ENCODE data around the gene PTGER4.
"Not testable (repeated sequence)": the region's sequence is repeated elsewhere in the genome, so short reads cannot be mapped to it uniquely, and the experiment has no call there.

The PTGER4 gene

DNA sequence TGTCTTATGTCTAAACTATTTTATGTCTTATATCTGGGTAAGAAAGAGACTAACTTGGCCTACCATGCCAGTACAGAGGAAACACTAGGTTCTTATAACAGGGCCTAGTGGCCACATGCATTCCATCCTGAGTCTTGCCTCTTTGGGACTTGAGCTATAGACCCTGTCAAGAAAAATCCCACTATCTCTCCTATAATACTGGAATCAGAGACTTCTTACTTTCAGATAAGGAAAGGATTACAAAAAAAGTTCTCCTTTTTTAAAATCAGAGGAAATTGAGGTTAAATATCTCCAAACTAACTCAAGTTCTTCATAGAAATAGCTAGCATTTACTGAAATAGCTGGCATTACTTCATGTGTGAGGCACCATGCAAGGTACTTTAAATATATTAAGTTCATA is 34.3 kb downstream of the PTGER4 start:
- TF ChIP-seq, protein P1, sequence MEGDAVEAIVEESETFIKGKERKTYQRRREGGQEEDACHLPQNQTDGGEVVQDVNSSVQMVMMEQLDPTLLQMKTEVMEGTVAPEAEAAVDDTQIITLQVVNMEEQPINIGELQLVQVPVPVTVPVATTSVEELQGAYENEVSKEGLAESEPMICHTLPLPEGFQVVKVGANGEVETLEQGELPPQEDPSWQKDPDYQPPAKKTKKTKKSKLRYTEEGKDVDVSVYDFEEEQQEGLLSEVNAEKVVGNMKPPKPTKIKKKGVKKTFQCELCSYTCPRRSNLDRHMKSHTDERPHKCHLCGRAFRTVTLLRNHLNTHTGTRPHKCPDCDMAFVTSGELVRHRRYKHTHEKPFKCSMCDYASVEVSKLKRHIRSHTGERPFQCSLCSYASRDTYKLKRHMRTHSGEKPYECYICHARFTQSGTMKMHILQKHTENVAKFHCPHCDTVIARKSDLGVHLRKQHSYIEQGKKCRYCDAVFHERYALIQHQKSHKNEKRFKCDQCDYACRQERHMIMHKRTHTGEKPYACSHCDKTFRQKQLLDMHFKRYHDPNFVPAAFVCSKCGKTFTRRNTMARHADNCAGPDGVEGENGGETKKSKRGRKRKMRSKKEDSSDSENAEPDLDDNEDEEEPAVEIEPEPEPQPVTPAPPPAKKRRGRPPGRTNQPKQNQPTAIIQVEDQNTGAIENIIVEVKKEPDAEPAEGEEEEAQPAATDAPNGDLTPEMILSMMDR (IDR thresholded peaks at IDR 0.05; ENCODE audit: borderline replicate concordance, control extremely low read depth, extremely low read depth, insufficient read depth, missing control alignments): no peak
- no peak for DNase-seq (ENCODE audit: low spot score)
- in situ Hi-C loops (cut with MboI; ENCODE audit: low sequenced_read_pairs, unreplicated experiment): no loop called here

DNA sequence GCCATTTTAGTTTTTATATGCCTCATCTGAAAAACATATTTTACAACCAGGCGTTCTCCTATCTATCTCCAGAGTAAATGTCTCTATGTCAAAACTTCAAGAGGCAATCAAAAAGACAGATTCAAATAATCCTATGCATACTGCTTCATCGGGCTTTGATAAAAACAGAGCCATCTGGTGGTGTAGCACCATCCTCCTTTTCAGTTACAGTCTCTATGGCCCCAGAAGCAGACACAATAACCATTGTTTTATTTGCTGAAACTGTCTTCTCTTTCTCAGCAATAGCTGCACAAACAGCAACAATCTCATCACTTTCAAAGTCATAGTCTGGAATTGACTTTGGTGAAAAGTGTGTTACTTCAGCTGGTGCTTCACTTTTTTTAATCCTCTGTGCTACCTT is 36.3 kb downstream of the PTGER4 start:
- TF ChIP-seq, protein P1 (IDR thresholded peaks at IDR 0.05; ENCODE audit: borderline replicate concordance, control extremely low read depth, extremely low read depth, insufficient read depth, missing control alignments): no peak
- DNase-seq (ENCODE audit: low spot score): no peak
- in situ Hi-C loops (cut with MboI; ENCODE audit: low sequenced_read_pairs, unreplicated experiment): no loop called here

DNA sequence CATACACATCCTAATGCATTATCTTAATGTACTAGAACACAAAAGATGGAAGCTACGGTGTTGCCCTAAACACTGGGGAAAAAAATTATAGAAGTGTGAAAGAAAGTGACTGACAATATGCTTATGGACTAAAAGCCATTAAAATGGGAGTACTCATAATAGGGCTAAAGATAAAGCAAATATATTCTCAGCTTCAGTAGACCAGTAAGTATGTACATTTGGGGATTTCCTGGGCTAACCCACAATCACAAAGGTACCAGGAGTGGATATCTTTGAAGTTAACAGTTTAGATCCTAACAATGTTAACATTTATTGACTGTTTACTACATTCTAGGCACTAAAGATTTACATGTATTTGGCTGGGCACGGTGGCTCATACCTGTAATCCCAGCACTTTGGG is 36.9 kb downstream of the PTGER4 start:
- in situ Hi-C loops (cut with MboI; ENCODE audit: low sequenced_read_pairs, unreplicated experiment): no loop called here
- no peak for DNase-seq (ENCODE audit: low spot score)

DNA sequence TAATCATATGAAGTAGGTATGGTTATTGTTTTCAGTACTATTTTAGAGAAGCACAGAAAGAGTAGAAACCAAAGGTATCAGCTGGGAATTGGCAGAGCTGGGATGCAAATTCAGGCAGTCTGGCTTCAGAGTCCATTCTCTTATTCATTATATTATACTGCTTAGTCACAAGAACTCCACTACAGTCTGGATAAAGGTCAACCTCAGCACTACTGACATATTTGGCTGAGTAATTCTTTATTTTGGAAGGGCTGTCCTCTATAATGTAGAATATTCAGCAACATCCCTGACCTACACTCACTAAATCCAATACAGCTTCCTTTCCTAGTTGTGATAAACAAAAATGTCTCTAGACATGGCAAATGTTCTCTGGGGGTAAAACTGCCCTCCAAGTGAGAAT is 37.6 kb downstream of the PTGER4 start:
- in situ Hi-C loops (cut with MboI; ENCODE audit: low sequenced_read_pairs, unreplicated experiment): no loop called here
- TF ChIP-seq, protein P1 (IDR thresholded peaks at IDR 0.05; ENCODE audit: borderline replicate concordance, control extremely low read depth, extremely low read depth, insufficient read depth, missing control alignments): no peak
- DNase-seq (ENCODE audit: low spot score): no peak

More for the DNA sequence above, 36.9 kb downstream of the PTGER4 start:
- TF ChIP-seq, protein P1 (IDR thresholded peaks at IDR 0.05; ENCODE audit: borderline replicate concordance, control extremely low read depth, extremely low read depth, insufficient read depth, missing control alignments): no peak

DNA sequence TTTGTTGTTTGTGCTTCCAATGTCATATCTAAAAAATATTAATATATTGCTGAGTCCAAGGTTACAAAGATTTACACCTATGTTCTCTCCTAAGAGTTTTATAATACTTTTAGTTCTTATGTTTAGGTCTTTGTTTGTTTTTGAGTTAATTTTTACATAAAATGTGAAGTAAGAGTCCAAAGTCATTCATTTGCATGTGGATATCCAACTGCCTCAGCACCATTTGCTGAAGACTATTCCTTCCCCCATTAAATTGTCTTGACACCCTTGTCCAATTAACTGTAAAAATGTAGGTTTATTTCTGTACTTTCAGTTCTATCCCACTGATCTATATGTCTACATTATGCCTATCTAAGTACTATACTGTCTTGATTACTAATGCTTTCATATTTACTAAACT is 40.4 kb downstream of the PTGER4 start:
- TF ChIP-seq, protein P1 (IDR thresholded peaks at IDR 0.05; ENCODE audit: borderline replicate concordance, control extremely low read depth, extremely low read depth, insufficient read depth, missing control alignments): no peak
- in situ Hi-C loops (cut with MboI; ENCODE audit: low sequenced_read_pairs, unreplicated experiment): no loop called here

DNA sequence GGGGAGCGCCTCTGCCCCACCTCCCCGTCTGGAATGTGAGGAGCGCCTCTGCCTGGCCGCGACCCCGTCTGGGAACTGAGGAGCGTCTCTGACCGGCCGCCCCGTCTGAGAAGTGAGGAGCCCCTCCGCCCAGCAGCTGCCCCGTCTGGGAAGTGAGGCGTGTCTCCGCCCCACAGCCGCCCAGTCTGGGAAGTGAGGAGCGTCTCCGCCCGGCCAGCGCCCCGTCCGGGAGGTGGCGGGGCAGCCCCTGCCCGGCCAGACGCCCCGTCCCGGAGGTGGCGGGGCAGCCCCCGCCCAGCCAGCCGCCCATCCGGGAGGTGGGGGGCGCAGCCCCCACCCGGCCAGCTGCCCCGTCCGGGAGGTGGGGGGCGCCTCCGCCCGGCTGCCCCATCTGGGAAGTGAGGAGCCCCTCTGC is 42.8 kb downstream of the PTGER4 start:
- in situ Hi-C loops (cut with MboI; ENCODE audit: low sequenced_read_pairs, unreplicated experiment): not testable (repeated sequence)

More for the DNA sequence above, 40.4 kb downstream of the PTGER4 start:
- no peak for DNase-seq (ENCODE audit: low spot score)

DNA sequence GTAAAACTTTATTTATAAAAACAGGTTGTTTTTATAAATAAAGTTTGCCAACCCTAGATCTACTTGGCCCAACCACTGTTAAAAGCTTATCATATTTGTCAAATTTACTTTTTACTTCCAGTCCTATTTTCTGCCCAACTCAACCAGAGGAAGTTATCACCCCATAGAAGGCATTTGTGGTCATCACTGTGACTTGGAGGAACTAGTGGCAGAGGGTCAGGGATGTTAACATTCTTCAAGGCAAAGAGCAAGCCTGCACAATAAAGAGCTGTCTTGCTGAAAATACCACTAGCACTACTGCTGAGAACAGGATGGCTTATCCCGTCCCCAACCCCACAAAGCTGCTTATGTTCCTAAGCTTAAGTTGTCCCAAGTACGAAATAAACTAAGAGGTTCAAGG is 53.7 kb downstream of the PTGER4 start:
- in situ Hi-C loops (cut with MboI; ENCODE audit: low sequenced_read_pairs, unreplicated experiment): no loop called here
- TF ChIP-seq, protein P1 (IDR thresholded peaks at IDR 0.05; ENCODE audit: borderline replicate concordance, control extremely low read depth, extremely low read depth, insufficient read depth, missing control alignments): no peak
- DNase-seq (ENCODE audit: low spot score): no peak

More for the DNA sequence above, 42.8 kb downstream of the PTGER4 start:
- not testable (repeated sequence) for DNase-seq (ENCODE audit: low spot score)

Data from GM13976 (cell line).